GM12865 (cell line): Measurements from ENCODE around the gene AXIN1.
"Not testable (repeated sequence)": the region's sequence is repeated elsewhere in the genome, so short reads cannot be mapped to it uniquely, and the experiment has no call there.

ENCODE experiments used
- DNase-seq: peaks from one replicate; pipeline ENCODE4 v3.0.0; 2010; ENCODE audit warnings: low read depth
- H3K4me3 ChIP-seq: 2 replicates; pipeline ENCODE4 v1.5.1; 2011; ENCODE audit warnings: mild to moderate bottlenecking, low read depth, low read length, control low read depth
- TF ChIP-seq, protein P1 (sequence below): IDR thresholded peaks from 2 replicates; pipeline ENCODE4 v1.5.1; 2011; ENCODE audit warnings: low read length, control low read depth, low read depth, inconsistent platforms; ENCODE audit not compliant: insufficient read depth; ENCODE audit errors: missing control alignments

AXIN1 gene

DNA sequence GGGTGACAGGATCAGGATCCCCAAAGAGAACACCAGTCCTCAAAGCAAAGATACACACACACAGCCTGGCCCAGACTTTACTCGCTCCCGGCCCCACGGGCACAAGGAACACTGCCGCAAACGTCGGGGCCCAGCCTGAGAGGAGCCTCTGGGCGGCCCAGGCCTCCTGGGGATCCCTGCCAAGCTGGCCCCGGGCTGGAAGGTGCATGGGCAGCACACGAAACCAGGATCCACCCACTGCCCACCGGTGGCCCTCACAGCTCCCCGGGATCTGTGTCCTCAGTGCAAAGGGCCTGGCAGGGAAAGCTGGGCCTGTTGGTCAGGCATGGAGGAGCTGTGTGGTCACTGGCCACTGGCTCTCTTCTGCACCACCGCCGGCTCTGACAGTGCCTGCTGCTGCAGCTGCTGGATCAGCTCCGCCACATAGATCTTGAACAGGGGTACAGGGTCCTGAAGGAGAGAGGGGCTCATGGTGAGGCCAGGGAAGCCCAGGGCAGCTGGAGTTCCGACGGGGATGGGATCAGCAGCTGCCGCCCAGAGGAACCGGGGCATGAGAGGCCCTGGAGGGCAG lies 14.9 kb upstream of the AXIN1 start:
- TF ChIP-seq, protein P1, sequence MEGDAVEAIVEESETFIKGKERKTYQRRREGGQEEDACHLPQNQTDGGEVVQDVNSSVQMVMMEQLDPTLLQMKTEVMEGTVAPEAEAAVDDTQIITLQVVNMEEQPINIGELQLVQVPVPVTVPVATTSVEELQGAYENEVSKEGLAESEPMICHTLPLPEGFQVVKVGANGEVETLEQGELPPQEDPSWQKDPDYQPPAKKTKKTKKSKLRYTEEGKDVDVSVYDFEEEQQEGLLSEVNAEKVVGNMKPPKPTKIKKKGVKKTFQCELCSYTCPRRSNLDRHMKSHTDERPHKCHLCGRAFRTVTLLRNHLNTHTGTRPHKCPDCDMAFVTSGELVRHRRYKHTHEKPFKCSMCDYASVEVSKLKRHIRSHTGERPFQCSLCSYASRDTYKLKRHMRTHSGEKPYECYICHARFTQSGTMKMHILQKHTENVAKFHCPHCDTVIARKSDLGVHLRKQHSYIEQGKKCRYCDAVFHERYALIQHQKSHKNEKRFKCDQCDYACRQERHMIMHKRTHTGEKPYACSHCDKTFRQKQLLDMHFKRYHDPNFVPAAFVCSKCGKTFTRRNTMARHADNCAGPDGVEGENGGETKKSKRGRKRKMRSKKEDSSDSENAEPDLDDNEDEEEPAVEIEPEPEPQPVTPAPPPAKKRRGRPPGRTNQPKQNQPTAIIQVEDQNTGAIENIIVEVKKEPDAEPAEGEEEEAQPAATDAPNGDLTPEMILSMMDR = no peak
- H3K4me3 ChIP-seq = no peak overlapping the region
- no peak for DNase-seq

DNA sequence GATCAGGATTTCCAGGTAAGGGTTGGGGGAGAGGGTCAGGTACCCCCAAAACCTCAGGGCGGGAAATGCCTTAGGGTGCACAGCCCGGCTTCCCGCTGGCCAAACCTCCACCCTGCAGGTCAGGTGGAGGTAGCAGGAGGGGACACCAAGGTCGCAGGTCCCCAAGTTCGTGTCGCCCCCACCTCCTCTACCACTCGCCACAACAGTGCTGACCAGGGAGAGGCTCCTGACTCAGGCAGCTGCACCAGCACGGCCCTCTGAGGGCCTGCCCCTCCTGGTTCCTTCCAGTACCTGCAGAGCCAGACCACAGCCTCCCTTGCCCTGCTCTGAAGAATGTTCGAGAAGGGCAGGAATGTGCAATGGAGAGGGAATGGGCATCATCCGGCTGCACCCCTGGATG lies 14.0 kb upstream of the AXIN1 start:
- no peak for DNase-seq
- H3K4me3 ChIP-seq = no peak overlapping the region
- TF ChIP-seq, protein P1 = no peak

DNA sequence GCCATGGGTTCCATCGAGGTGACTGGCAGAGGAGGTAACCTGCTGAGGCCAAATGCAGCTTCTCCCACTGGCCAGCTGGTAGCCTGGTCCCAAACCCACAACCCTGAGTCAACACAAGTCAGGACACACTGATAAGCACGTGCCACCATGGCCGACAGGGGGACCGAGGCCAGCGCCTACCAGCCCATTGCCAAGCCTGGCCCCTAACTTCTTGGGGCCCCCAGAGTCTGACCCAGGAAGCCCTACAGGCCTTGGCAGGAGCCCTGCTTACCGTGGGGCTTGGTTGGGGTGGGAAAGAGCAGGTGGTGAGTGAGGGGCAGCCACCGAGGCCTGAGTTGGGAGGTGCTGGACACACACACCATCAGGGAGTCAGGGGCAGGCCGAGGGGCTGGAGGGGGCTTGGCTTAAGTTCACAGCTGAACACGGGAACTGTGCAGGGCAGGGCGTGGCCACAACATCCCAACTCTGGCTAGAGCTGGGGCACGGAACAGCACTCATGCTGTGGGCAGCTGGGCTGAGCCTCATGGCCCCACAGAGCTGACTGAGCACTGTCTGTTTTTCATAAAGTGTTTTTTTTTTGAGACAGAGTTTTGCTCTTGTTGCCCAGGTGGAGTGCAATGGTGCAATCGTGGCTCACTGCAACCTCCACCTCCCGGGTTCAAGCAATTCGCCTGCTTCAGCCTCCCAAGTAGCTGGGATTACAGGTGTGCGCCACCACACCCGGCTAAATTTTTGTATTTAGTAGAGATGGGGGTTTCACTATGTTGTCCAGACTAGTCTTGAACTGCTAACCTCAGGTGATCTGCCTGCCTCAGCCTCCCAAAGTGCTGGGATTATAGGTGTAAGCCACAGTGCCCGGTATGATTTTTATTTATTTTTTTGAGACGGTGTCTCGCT lies 12.3 kb upstream of the AXIN1 start:
- TF ChIP-seq, protein P1 = no peak
- H3K4me3 ChIP-seq = no peak overlapping the region
- no peak for DNase-seq

DNA sequence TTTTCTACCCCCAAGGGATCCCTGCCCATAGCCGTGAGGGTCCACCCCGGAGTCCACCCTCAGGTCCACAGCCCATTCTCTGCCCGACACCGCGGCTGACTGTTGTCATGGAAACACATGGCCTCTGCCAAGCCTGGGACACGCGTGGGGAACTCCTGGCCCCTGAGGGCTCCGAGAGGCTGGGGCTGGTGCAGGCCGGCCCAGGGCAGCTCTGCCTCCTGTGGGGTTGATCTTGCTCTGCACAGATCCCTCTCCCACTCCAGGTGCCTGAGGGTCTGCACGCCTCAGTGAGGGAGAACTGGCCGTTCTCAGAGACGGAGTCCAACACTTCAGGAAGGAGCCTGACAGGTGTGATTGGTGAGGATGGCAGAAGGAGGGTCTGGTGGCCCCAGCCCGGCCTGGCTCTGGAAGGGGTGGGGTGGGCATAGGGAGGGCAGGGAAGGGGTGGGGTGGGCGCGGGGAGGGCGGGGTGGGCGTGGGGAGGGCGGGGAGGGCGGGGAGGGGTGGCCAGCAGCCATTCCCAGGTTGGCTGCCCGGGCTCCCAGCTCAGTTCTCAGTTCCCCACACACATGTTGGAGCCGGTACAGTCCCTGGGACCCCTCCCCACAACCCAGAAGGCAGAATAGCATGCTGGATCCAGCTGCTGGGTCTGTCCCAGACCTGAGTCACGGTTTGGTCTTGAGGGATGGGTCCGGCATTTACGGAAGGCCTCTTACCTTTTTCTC lies 11.4 kb upstream of the AXIN1 start:
- TF ChIP-seq, protein P1 = no peak
- H3K4me3 ChIP-seq = no peak overlapping the region
- no peak for DNase-seq

DNA sequence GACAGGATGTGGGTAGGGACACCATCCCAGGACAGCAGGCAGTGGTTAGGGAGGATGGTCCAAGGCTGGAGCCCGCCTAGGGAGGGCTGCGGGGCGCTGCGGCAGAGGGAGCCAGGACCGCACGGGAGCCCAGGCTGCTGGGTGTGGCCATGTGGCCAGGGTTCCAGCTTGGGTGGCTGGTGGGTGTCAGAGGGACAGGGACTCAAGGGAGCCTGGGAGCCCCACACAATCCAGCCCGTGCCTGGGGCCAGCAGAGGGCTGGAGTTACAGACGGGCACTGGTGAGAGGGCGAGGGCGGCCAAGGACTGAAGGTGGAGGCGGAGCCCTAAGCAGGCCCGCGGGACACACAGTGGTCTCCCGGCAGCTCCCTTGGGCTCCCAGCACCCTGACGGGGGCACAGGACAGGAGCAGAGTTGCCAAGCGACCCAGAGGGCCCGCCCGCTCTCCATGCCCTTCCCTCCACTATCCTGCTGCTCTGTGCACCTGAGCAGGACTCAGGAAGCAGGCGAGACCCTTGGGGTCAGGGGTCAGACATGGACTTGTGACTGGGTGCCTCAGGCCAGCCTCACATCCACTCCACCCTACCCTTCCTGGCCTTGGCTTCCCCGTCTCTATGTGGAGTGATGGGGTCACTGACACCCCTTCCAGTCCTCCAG lies 10.7 kb upstream of the AXIN1 start:
- TF ChIP-seq, protein P1 = no peak
- no peak for DNase-seq
- H3K4me3 ChIP-seq = no peak overlapping the region

DNA sequence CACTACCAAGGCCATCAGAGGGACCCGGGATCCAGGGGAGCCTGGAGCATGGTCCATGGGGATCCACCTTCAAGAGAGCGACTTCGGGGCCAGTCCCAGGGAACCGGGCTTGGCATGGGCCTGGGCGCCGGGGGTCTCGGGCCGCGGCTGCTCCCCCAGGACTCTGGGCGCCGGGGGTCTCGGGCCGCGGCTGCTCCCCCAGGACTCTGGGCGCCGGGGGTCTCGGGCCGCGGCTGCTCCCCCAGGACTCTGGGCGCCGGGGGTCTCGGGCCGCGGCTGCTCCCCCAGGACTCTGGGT lies 10.1 kb upstream of the AXIN1 start:
- not testable (repeated sequence) for H3K4me3 ChIP-seq, DNase-seq
